ENCODE results near the gene EGFL8. TPM values are rescaled to one million over a fixed set of nuclear protein-coding genes. Genes with fewer than 3 reads are reported as not detected.
"Not testable (repeated sequence)": the region's sequence is repeated elsewhere in the genome, so short reads cannot be mapped to it uniquely, and the experiment has no call there.

The EGFL8 gene
- polyA plus RNA-seq, 1 donor = 29.1 TPM

- peak in 1 of 2 donors; percentile 3 for DNase-seq
- H3K4me3 ChIP-seq (ENCODE audit: low read length) = no peak within 1 kb of the TSS
- H3K27me3 ChIP-seq (ENCODE audit: control insufficient read depth, insufficient read depth, low read length) = no peaks in the 10 kb centered on the region
- peaks cover 6% of the 10 kb centered on the region for H3K4me1 ChIP-seq (ENCODE audit: control insufficient read depth, insufficient read depth, low read length)
- H3K9me3 ChIP-seq (ENCODE audit: control insufficient read depth, low read depth, low read length) = no peaks in the 10 kb centered on the region
- no peak within 1 kb of the TSS for H3K27ac ChIP-seq (ENCODE audit: low read length)
- H3K36me3 ChIP-seq (ENCODE audit: control insufficient read depth, insufficient read depth, low read length) = peaks cover 66% of the 10 kb centered on the region
- WGBS (ENCODE audit: insufficient coverage, low lambda C conversion rate) = no CpG with 5 or more reads among the region's 6 CpGs
Measured at GRCh38 chr6:32184084-32184640, 19.8 kb downstream of the EGFL8 start, which contains the start of gene AGER. Gene AGER (minus strand): TSS chr6:32184253. CDS start chr6:32184222, 31 bp downstream.

DNA sequence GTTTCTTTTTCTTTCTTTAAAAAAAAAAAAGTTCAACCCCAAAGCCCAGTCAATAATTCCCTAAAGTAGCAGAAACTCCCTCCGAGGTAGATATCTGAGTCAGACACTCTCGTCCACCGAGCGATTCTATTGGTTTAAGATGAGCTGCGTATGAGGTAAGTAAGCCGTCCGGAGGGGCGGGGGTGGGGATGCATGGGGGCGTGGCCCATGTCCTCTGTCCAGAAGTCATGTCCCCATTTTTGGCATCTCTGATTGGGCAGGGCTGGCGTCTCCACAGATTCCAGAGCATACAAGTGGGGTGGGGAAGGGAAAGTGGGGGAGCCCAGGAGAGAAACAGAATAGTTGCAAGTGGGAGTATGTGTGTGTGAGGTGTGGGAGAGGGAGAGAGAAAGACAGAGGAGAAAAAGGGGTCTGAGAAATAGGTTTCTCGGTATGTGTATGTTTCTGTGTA, 21.3 kb downstream of the EGFL8 start:
- H3K27me3 ChIP-seq (ENCODE audit: control insufficient read depth, insufficient read depth, low read length); H3K9me3 ChIP-seq (ENCODE audit: control insufficient read depth, low read depth, low read length); H3K4me1 ChIP-seq (ENCODE audit: control insufficient read depth, insufficient read depth, low read length); H3K4me3 ChIP-seq (ENCODE audit: low read length): not testable (repeated sequence)
- peaks cover 59% of the 10 kb centered on the region for H3K36me3 ChIP-seq (ENCODE audit: control insufficient read depth, insufficient read depth, low read length)
- peak overlapping the region; percentile 45 for H3K27ac ChIP-seq (ENCODE audit: low read length)
- DNase-seq = peak; percentile 66 to 72
- 50% methylated on average over 2 of the region's 11 CpGs for whole genome bisulfite sequencing (ENCODE audit: insufficient coverage, low lambda C conversion rate)

DNA sequence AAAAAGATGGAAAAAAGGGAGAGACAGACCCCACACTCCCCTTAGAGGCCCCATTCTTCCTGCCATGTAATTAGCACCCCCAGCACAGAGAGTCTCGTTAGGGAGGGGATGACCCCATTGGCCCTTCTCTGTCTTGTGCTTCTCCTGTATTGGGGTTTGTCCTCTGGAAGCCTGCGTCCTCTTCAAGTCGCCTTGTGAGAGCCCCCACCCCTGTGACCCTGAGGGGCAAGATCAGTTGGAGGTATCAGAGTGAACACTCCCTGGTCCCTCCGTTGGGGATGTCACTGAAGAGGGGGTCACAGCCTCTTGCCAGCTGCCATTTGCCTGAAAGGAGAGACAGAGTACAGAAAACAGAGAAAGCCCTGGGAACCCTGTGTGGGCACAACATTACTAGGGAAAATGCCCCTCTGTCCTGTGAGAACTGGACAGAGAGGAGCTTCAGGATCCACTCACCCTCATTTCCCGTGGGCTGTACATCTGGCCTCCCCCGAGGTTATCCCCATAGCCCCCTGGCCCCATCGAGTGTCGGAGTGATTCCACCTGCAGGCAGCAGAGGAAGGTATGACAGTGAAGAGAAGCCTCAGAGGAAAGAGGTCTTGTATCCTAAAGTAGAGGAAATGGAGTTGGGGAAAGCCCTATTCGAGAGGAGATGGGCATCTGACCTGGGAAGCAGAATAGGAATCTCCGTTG, 21.9 kb downstream of the EGFL8 start:
- H3K36me3 ChIP-seq (ENCODE audit: control insufficient read depth, insufficient read depth, low read length) = peaks cover 53% of the 10 kb centered on the region
- WGBS (ENCODE audit: insufficient coverage, low lambda C conversion rate) = 100% methylated on average over 1 of the region's 10 CpGs
- peak in 1 of 2 donors; percentile 2 for DNase-seq
- not testable (repeated sequence) for H3K4me3 ChIP-seq (ENCODE audit: low read length); H3K27me3 ChIP-seq (ENCODE audit: control insufficient read depth, insufficient read depth, low read length); H3K9me3 ChIP-seq (ENCODE audit: control insufficient read depth, low read depth, low read length)
- H3K27ac ChIP-seq (ENCODE audit: low read length) = peak overlapping the region; percentile 45
- peaks cover 11% of the 10 kb centered on the region for H3K4me1 ChIP-seq (ENCODE audit: control insufficient read depth, insufficient read depth, low read length)

GRCh38 chr6:32187009-32187709, 22.8 kb downstream of the EGFL8 start:
- no peaks in the 10 kb centered on the region for H3K9me3 ChIP-seq (ENCODE audit: control insufficient read depth, low read depth, low read length)
- no peaks in the 10 kb centered on the region for H3K27me3 ChIP-seq (ENCODE audit: control insufficient read depth, insufficient read depth, low read length)
- 90% methylated on average over 2 of the region's 12 CpGs for WGBS (ENCODE audit: insufficient coverage, low lambda C conversion rate)
- peak in 1 of 2 donors; percentile 1 for DNase-seq
- peaks cover 20% of the 10 kb centered on the region for H3K4me1 ChIP-seq (ENCODE audit: control insufficient read depth, insufficient read depth, low read length)
- H3K27ac ChIP-seq (ENCODE audit: low read length) = no peak overlapping the region
- H3K4me3 ChIP-seq (ENCODE audit: low read length) = no peak overlapping the region
- H3K36me3 ChIP-seq (ENCODE audit: control insufficient read depth, insufficient read depth, low read length) = peaks cover 47% of the 10 kb centered on the region

GRCh38 chr6:32187725-32188380, 23.5 kb downstream of the EGFL8 start:
- peaks cover 40% of the 10 kb centered on the region for H3K36me3 ChIP-seq (ENCODE audit: control insufficient read depth, insufficient read depth, low read length)
- not testable (repeated sequence) for DNase-seq; H3K9me3 ChIP-seq (ENCODE audit: control insufficient read depth, low read depth, low read length); H3K27me3 ChIP-seq (ENCODE audit: control insufficient read depth, insufficient read depth, low read length)
- no CpG with 5 or more reads among the region's 18 CpGs for WGBS (ENCODE audit: insufficient coverage, low lambda C conversion rate)
- H3K27ac ChIP-seq (ENCODE audit: low read length) = peak overlapping the region; percentile 99
- peak overlapping the region; percentile 88 for H3K4me3 ChIP-seq (ENCODE audit: low read length)
- peaks cover 25% of the 10 kb centered on the region for H3K4me1 ChIP-seq (ENCODE audit: control insufficient read depth, insufficient read depth, low read length)

- DNase-seq = peak in 1 of 2 donors; percentile 57
- peak overlapping the region; percentile 88 for H3K4me3 ChIP-seq (ENCODE audit: low read length)
- WGBS (ENCODE audit: insufficient coverage, low lambda C conversion rate) = no CpG with 5 or more reads among the region's 13 CpGs
- H3K9me3 ChIP-seq (ENCODE audit: control insufficient read depth, low read depth, low read length) = no peaks in the 10 kb centered on the region
- H3K27ac ChIP-seq (ENCODE audit: low read length) = peak overlapping the region; percentile 99
- peaks cover 34% of the 10 kb centered on the region for H3K36me3 ChIP-seq (ENCODE audit: control insufficient read depth, insufficient read depth, low read length)
- H3K4me1 ChIP-seq (ENCODE audit: control insufficient read depth, insufficient read depth, low read length) = peaks cover 29% of the 10 kb centered on the region
- no peaks in the 10 kb centered on the region for H3K27me3 ChIP-seq (ENCODE audit: control insufficient read depth, insufficient read depth, low read length)
Measured at GRCh38 chr6:32188381-32189068, 24.1 kb downstream of the EGFL8 start.

- WGBS (ENCODE audit: insufficient coverage, low lambda C conversion rate) = 0% methylated on average over 1 of the region's 10 CpGs
- no peaks in the 10 kb centered on the region for H3K9me3 ChIP-seq (ENCODE audit: control insufficient read depth, low read depth, low read length)
- H3K4me3 ChIP-seq (ENCODE audit: low read length) = peak overlapping the region; percentile 88
- no peaks in the 10 kb centered on the region for H3K27me3 ChIP-seq (ENCODE audit: control insufficient read depth, insufficient read depth, low read length)
- no peak for DNase-seq
- peaks cover 27% of the 10 kb centered on the region for H3K36me3 ChIP-seq (ENCODE audit: control insufficient read depth, insufficient read depth, low read length)
- peak overlapping the region; percentile 99 for H3K27ac ChIP-seq (ENCODE audit: low read length)
- H3K4me1 ChIP-seq (ENCODE audit: control insufficient read depth, insufficient read depth, low read length) = peaks cover 30% of the 10 kb centered on the region
Measured at GRCh38 chr6:32189069-32189741, 24.8 kb downstream of the EGFL8 start.

DNA sequence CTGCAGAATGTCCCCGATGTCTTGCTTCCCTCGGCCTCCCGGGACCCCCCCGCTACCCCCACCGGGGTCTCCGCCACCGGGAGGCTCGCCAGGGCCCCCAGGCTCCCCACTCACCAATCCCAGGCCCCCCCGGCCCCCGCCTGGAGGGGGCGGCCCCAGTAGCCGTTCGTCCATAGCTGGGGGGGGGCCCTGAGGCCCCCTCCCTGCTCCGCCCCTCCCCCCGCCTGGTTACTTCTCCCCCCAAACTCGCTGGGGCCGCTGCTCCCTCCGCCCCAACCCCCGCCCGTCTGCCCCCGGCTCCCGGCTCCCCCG, 25.3 kb downstream of the EGFL8 start:
- Histone ChIP-seq H3K9me3 (ENCODE audit: control insufficient read depth, low read depth, low read length) (no peaks in the 10 kb centered on the region), H3K4me3 (ENCODE audit: low read length) (peak overlapping the region; percentile 88), H3K27me3 (ENCODE audit: control insufficient read depth, insufficient read depth, low read length) (no peaks in the 10 kb centered on the region), H3K4me1 (ENCODE audit: control insufficient read depth, insufficient read depth, low read length) (peaks cover 32% of the 10 kb centered on the region), H3K36me3 (ENCODE audit: control insufficient read depth, insufficient read depth, low read length) (peaks cover 25% of the 10 kb centered on the region), H3K27ac (ENCODE audit: low read length) (peak overlapping the region; percentile 99)
- no peak for DNase-seq
- WGBS (ENCODE audit: insufficient coverage, low lambda C conversion rate) = no CpG with 5 or more reads among the region's 23 CpGs

DNA sequence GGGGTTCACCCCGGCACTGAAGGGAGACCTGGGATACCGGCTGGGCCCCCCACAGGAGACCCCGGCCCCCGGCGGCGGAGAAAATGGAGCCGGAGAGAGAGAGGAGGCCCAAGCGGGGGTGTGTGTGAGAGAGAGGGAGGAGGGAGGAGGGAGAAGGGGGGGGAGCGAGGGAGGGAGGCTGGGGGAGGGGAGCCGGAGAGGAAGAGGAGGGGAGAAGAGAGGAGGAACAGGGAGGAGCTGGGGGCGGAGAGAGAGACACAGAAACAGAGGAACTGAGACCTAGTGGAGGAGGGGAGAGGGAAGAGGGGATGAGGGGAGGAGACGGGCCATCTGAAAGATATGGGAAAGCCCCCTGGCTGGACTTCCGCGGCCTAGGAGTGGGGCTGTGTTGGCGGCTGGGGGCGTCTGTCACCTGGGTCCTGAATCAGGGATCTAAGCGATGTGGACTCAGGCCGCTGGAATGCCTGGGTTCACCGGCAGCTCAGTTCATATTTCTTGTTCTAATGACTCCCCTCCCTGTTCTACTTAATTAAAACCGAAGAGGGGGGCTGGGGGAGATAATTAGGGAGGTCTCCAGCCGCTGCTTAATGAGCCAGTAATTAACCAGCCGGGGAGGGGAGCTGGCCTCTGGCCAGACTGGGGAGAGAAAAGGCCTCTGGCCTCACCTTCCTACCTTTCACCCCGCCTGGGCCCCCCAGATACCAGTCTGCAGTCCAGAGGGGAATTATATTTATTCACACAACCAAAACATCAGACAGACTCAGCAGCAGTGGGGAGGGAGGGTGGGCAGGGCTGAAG, 25.9 kb downstream of the EGFL8 start, which contains the start of gene PBX2:
TSS of gene PBX2 (minus strand) at position 149 of the 798 bp plus-strand sequence. CDS start 287 bp downstream, outside the sequence.
- WGBS (ENCODE audit: insufficient coverage, low lambda C conversion rate) = 0% methylated on average over 2 of the region's 23 CpGs
- H3K27ac ChIP-seq (ENCODE audit: low read length) = peak within 1 kb of the TSS; percentile 99
- H3K4me1 ChIP-seq (ENCODE audit: control insufficient read depth, insufficient read depth, low read length) = peaks cover 37% of the 10 kb centered on the region
- peaks cover 25% of the 10 kb centered on the region for H3K36me3 ChIP-seq (ENCODE audit: control insufficient read depth, insufficient read depth, low read length)
- no peaks in the 10 kb centered on the region for H3K27me3 ChIP-seq (ENCODE audit: control insufficient read depth, insufficient read depth, low read length)
- DNase-seq = peak; percentile 88 to 94
- peak within 1 kb of the TSS; percentile 88 for H3K4me3 ChIP-seq (ENCODE audit: low read length)
- H3K9me3 ChIP-seq (ENCODE audit: control insufficient read depth, low read depth, low read length) = no peaks in the 10 kb centered on the region
